HCT116 (cell line): ENCODE results near the gene SYCP3. TPM values are rescaled to one million over a fixed set of nuclear protein-coding genes. Genes with fewer than 3 reads are reported as not detected.

Experiments
- ATAC-seq: fragments of 200-7000 bp; cut with Tn5 transposase; 2 replicates; pipeline ENCODE4 v1.9.1; 2020; ENCODE audit warnings: mild to moderate bottlenecking, moderate library complexity
- BruUV-seq: library from RNA; stranded (reverse); fragments of 400-500 nt; replicated peaks from 2 replicates; lab custom pipeline; 2021; lab: Mats Ljungman, UMichigan
- CTCF ChIA-PET: fragments of 300-600 bp; sonication (Branson Sonifier 250); formaldehyde crosslinking; loops from one replicate; lab custom pipeline; 2021; ENCODE audit warnings: antibody characterized with exemption; lab: Charles Lee
- POLR2A ChIA-PET: fragments of 300-600, 350-600 bp; sonication (Branson Sonifier 250); formaldehyde crosslinking; loops from one replicate; lab custom pipeline; 2021; ENCODE audit warnings: antibody characterized with exemption; lab: Charles Lee
- RAD21 ChIA-PET, 2 experiments: fragments of 300-600 bp; sonication (Branson Sonifier 250); formaldehyde crosslinking; loops; one replicate each; lab custom pipeline; 2023; ENCODE audit warnings: low total read pairs in 2 of 2; ENCODE audit not compliant: uncharacterized antibody in 2 of 2, unreplicated experiment in 2 of 2, low non-redundant PET in 1 of 2; lab: Charles Lee
- DNase-seq: peaks from one replicate; pipeline ENCODE4 v3.0.0-alpha.2; 2010; ENCODE audit warnings: low read depth, low spot score
- H2AFZ ChIP-seq: fragments of 200-600 bp; shearing (Covaris generic), sonication (generic); 2 replicates; pipeline ENCODE4 v1.6.1; 2017; ENCODE audit warnings: low read depth, mixed run types, mixed read lengths, antibody characterized with exemption, low read length; ENCODE audit not compliant: poor library complexity, severe bottlenecking
- H3K27ac ChIP-seq: 2 replicates; pipeline ENCODE4 v1.5.1; 2012; ENCODE audit warnings: low read depth, low read length
- H3K27me3 ChIP-seq: fragments of 200-600 bp; sonication (generic); 2 replicates; pipeline ENCODE4 v1.6.1; 2016; ENCODE audit warnings: mixed run types, low read length, mixed read lengths; ENCODE audit not compliant: insufficient read depth
- H3K36me3 ChIP-seq, 2 experiments: fragments of 200-500 bp in 1 of 2; fragments of 200-600 bp in 1 of 2; sonication (Bioruptor generic) in 1 of 2; sonication (generic) in 1 of 2; 2 replicates each; pipeline versions ENCODE4 v1.5.1 to v1.6.1; 2014 to 2016; ENCODE audit warnings: low read length in 2 of 2, inconsistent platforms in 1 of 2, mixed read lengths in 1 of 2, mixed run types in 1 of 2; ENCODE audit not compliant: insufficient read depth in 2 of 2, control insufficient read depth in 1 of 2
- H3K4me1 ChIP-seq, 2 experiments: fragments of 200-600 bp in 1 of 2; sonication (generic) in 1 of 2; 2 replicates each; pipeline versions ENCODE4 v1.5.1 to v1.6.1; 2012 to 2017; ENCODE audit warnings: low read length in 2 of 2, inconsistent platforms in 1 of 2, mild to moderate bottlenecking in 1 of 2, mixed read lengths in 1 of 2, mixed run types in 1 of 2, moderate library complexity in 1 of 2; ENCODE audit not compliant: insufficient read depth in 2 of 2, control insufficient read depth in 1 of 2
- H3K4me2 ChIP-seq: fragments of 200-600 bp; sonication (generic); 2 replicates; pipeline ENCODE4 v1.6.1; 2017; ENCODE audit warnings: mixed run types, low read length, mixed read lengths
- H3K4me3 ChIP-seq, 2 experiments: fragments of 200-600 bp in 1 of 2; sonication (generic) in 1 of 2; replicated peaks in 1 of 2; 2 replicates each; pipeline ENCODE4 v1.5.1; 2011 to 2016; ENCODE audit warnings: low read length in 2 of 2, control low read depth in 1 of 2, low read depth in 1 of 2, mild to moderate bottlenecking in 1 of 2, mixed read lengths in 1 of 2, mixed run types in 1 of 2
- H3K79me2 ChIP-seq: fragments of 200-600 bp; sonication (generic); 2 replicates; pipeline ENCODE4 v1.6.1; 2017; ENCODE audit warnings: mild to moderate bottlenecking, mixed run types, low read length, moderate library complexity, mixed read lengths; ENCODE audit not compliant: insufficient read depth
- H3K9ac ChIP-seq: fragments of 200-600 bp; sonication (generic); 2 replicates; pipeline ENCODE4 v1.6.1; 2016; ENCODE audit warnings: low read length, mixed read lengths
- H3K9me2 ChIP-seq: fragments of 200-600 bp; sonication (generic), shearing (Covaris generic); 2 replicates; pipeline ENCODE4 v1.6.1; 2017; ENCODE audit warnings: mixed run types, mild to moderate bottlenecking, moderate library complexity; ENCODE audit not compliant: insufficient read depth
- H3K9me3 ChIP-seq, 2 experiments: fragments of 200-500 bp in 1 of 2; fragments of 200-600 bp in 1 of 2; sonication (Bioruptor generic) in 1 of 2; sonication (generic) in 1 of 2; 2 replicates each; pipeline ENCODE4 v1.6.1; 2014 to 2017; ENCODE audit warnings: low read length in 2 of 2, mixed read lengths in 2 of 2, inconsistent platforms in 1 of 2, low read depth in 1 of 2, mild to moderate bottlenecking in 1 of 2, mixed run types in 1 of 2, moderate library complexity in 1 of 2; ENCODE audit not compliant: control insufficient read depth in 1 of 2, insufficient read depth in 1 of 2
- H4K20me1 ChIP-seq: fragments of 200-600 bp; sonication (generic), shearing (Covaris generic); 2 replicates; pipeline ENCODE4 v1.6.1; 2017; ENCODE audit warnings: mixed run types, mild to moderate bottlenecking, moderate library complexity; ENCODE audit not compliant: insufficient read depth
- CTCF ChIP-seq, 3 experiments: fragments of 200-600 bp in 1 of 3; sonication (generic) in 1 of 3; IDR thresholded peaks in 2 of 3; conservative IDR thresholded peaks in 1 of 3; 2 replicates each; pipeline ENCODE4 v1.5.1; 2012 to 2017; ENCODE audit warnings: low read depth in 2 of 3, low read length in 2 of 3, antibody characterized with exemption in 1 of 3, borderline replicate concordance in 1 of 3, control low read depth in 1 of 3, mild to moderate bottlenecking in 1 of 3, mixed read lengths in 1 of 3, mixed run types in 1 of 3, moderate library complexity in 1 of 3; ENCODE audit not compliant: insufficient read depth in 1 of 3
- EZH2 ChIP-seq: fragments of 200-600 bp; sonication (generic); IDR thresholded peaks from 2 replicates; pipeline ENCODE4 v1.6.1; 2017; ENCODE audit warnings: antibody characterized with exemption, mixed run types
- FOSL1 ChIP-seq: IDR thresholded peaks from 2 replicates; pipeline ENCODE4 v1.6.1; 2012; ENCODE audit warnings: low read depth
- POLR2A ChIP-seq: IDR thresholded peaks from 2 replicates; pipeline ENCODE4 v1.7.0; 2011; ENCODE audit warnings: borderline replicate concordance; ENCODE audit not compliant: insufficient read depth, insufficient read length; ENCODE audit errors: extremely low read depth
- POLR2AphosphoS5 ChIP-seq: IDR thresholded peaks from 2 replicates; pipeline ENCODE4 v1.6.1; 2011; ENCODE audit warnings: mild to moderate bottlenecking, low read depth, low read length, moderate library complexity
- SIN3A ChIP-seq: IDR thresholded peaks from 2 replicates; pipeline ENCODE4 v1.6.1; 2012; ENCODE audit warnings: low read depth
- SP1 ChIP-seq: IDR thresholded peaks from 2 replicates; pipeline ENCODE4 v1.6.1; 2012; ENCODE audit warnings: low read depth
- TCF7L2 ChIP-seq: IDR thresholded peaks from 2 replicates; pipeline ENCODE4 v1.7.0; 2011; ENCODE audit warnings: borderline replicate concordance, inconsistent platforms; ENCODE audit not compliant: insufficient read depth, insufficient read length; ENCODE audit errors: extremely low read depth
- YY1 ChIP-seq: IDR thresholded peaks from 2 replicates; pipeline ENCODE4 v1.6.1; 2011; ENCODE audit warnings: low read length, low read depth, moderate library complexity, mild to moderate bottlenecking; ENCODE audit not compliant: insufficient replicate concordance; ENCODE audit errors: extremely low read depth
- ZFX ChIP-seq: fragments of 450-650 bp; IDR thresholded peaks from 2 replicates; pipeline ENCODE4 v1.6.1; 2017
- intact Hi-C: fragments of 100-400 bp; cut with micrococcal nuclease; formaldehyde crosslinking; loops from 2 replicates; pipeline ENCODE4 v1.10.0; 2022
- total RNA-seq: library from RNA; stranded (reverse); gene quantifications from one replicate; pipeline ENCODE4 v1.2.1, GENCODE V29; 2021; ENCODE audit not compliant: unreplicated experiment

The SYCP3 gene
- total RNA-seq, 1 experiment from 2014 or later: not detected

- no peak overlapping the region for H2AFZ ChIP-seq
- H3K4me2 ChIP-seq: no peak overlapping the region
- POLR2A ChIA-PET: interaction anchor here (0.5 kb wide), 1 partner anchor 60 kb away, joined by 3 read pairs; no protein-coding TSS in a partner anchor
- H3K27me3 ChIP-seq: no peaks in the 10 kb centered on the region
- no peaks in the 10 kb centered on the region for H3K9me2 ChIP-seq
- H3K27ac ChIP-seq: no peak overlapping the region
- no peak overlapping the region for H3K9ac ChIP-seq
- H3K4me3 ChIP-seq: no peak overlapping the region
- DNase-seq: no peak
- peaks cover 3% of the 10 kb centered on the region; the same call in 1 of the 2 replicates for H4K20me1 ChIP-seq
- no TSS peak for BruUV-seq
- no peak for ATAC-seq
- intact Hi-C loops: loop anchor here (2.0 to 10.0 kb wide), 5 partner anchors 59 to 1105 kb away; partner anchors contain the start of genes GNPTAB and IGF1
- H3K36me3 ChIP-seq: peaks cover 0 to 2% of the 10 kb centered on the region in 2 experiments; a peak in 1 of 4 replicates
- no peaks in the 10 kb centered on the region for H3K79me2 ChIP-seq
- TF ChIP-seq POLR2A: no peak
- TF ChIP-seq SP1: no peak
- TF ChIP-seq SIN3A: no peak
- TF ChIP-seq YY1: no peak
- no peak for TF ChIP-seq TCF7L2
- TF ChIP-seq ZFX: no peak
- no peak for TF ChIP-seq FOSL1
- TF ChIP-seq EZH2: no peak
- no peak for TF ChIP-seq POLR2AphosphoS5
- no peak for TF ChIP-seq CTCF (IDR thresholded peaks at IDR 0.05 in 2 of 3, conservative IDR thresholded peaks at IDR 0.05 in 1 of 3; ENCODE audit: borderline replicate concordance in 1 of 3, insufficient read depth in 1 of 3, low read depth in 2 of 3, low read length in 2 of 3)
- CTCF ChIA-PET: interaction anchor here (3.1 kb wide), 1 partner anchor 58 kb away, joined by 23 read pairs; the partner anchor contains the start of gene GNPTAB
- no peaks in the 10 kb centered on the region for H3K9me3 ChIP-seq
- RAD21 ChIA-PET: no interaction called here
- no peaks in the 10 kb centered on the region for H3K4me1 ChIP-seq
Observed at GRCh38 chr12:101772012-101772775, 32.9 kb upstream of the SYCP3 start.
